Heart left ventricle (tissue), 16 donors: ENCODE measurements around the gene ZNF569. TPM values are rescaled to one million over a fixed set of nuclear protein-coding genes. Genes with fewer than 3 reads are reported as not detected.

ENCODE experiments used
- ATAC-seq, 4 donors: fragments of 200-7000 bp; cut with Tn5 transposase; one replicate each; pipeline ENCODE4 v1.9.1; 2020 to 2022; ENCODE audit warnings: moderate library complexity in 4 of 4, mild to moderate bottlenecking in 3 of 4, moderate number of reproducible peaks in 1 of 4
- DNase-seq, 5 donors: peaks; one replicate each; pipeline ENCODE4 v3.0.0-alpha.2; 2020
- H3K27ac ChIP-seq, 12 donors: fragments of 200-600 bp; sonication (generic) in 4 of 12; one replicate each; pipeline versions ENCODE4 v1.5.0 to v1.8.0; 2016 to 2022; ENCODE audit warnings: mild to moderate bottlenecking in 2 of 12
- H3K27me3 ChIP-seq, 9 donors: fragments of 200-600 bp; sonication (generic) in 2 of 9; one replicate each; pipeline versions ENCODE4 v1.5.1 to v1.8.0; 2016 to 2022; ENCODE audit warnings: mild to moderate bottlenecking in 3 of 9
- H3K36me3 ChIP-seq, 9 donors: fragments of 200-600 bp; sonication (generic) in 2 of 9; one replicate each; pipeline versions ENCODE4 v1.5.0 to v1.8.0; 2018 to 2022; ENCODE audit warnings: mild to moderate bottlenecking in 2 of 9
- H3K4me1 ChIP-seq, 12 donors: fragments of 200-600 bp; sonication (generic) in 4 of 12; one replicate each; pipeline versions ENCODE4 v1.5.0 to v1.8.0; 2016 to 2022; ENCODE audit warnings: mild to moderate bottlenecking in 3 of 12
- H3K4me3 ChIP-seq, 12 donors: fragments of 200-600 bp; sonication (generic) in 4 of 12; one replicate each; pipeline versions ENCODE4 v1.5.0 to v1.8.0; 2017 to 2022; ENCODE audit warnings: mild to moderate bottlenecking in 9 of 12, moderate library complexity in 4 of 12
- H3K9me3 ChIP-seq, 12 donors: fragments of 200-600 bp; sonication (generic) in 4 of 12; one replicate each; pipeline versions ENCODE4 v1.5.0 to v1.8.0; 2016 to 2022; ENCODE audit warnings: mild to moderate bottlenecking in 1 of 12
- CTCF ChIP-seq, 12 donors: fragments of 200-600 bp; sonication (generic) in 4 of 12; IDR thresholded peaks; one replicate each; pipeline versions ENCODE4 v1.5.0 to v1.8.0; 2018 to 2022; ENCODE audit warnings: antibody characterized with exemption in 12 of 12, mild to moderate bottlenecking in 5 of 12
- POLR2A ChIP-seq, 2 donors: fragments of 450-650 bp; IDR thresholded peaks; one replicate each; pipeline ENCODE4 v1.6.1; 2017; ENCODE audit warnings: antibody characterized with exemption in 2 of 2, mild to moderate bottlenecking in 2 of 2, moderate library complexity in 2 of 2
- WGBS, 4 donors: extraction: QIAGEN DNeasy Blood & Tissue Kit in 2 of 4; methylation state at CpG; one replicate each; pipeline versions ENCODE4 v1.1.5 to v1.1.7; 2013 to 2018; 5-methylcytosine and 5-hydroxymethylcytosine counted together
- intact Hi-C, 10 donors: fragments of 100-400 bp; cut with DNase I; formaldehyde crosslinking; loops; one replicate each; pipeline versions ENCODE4 v1.11.1 to v1.14.2; 2022
- polyA plus RNA-seq, 2 donors: library from polyadenylated mRNA; stranded (reverse); fragments of 200-250 nt; gene quantifications; one replicate each; pipeline ENCODE4 v1.2.3, GENCODE V29; 2013
- total RNA-seq, 9 donors: library from RNA; depleted of rRNA in 2 of 9; stranded (reverse); fragments of >200 nt in 2 of 9; fragmentation: NEBNext Ultra II Directional in 3 of 9; extraction: Animal tissue kit (Norgen Biotek cat#: 25700) in 3 of 9; gene quantifications; one replicate each; pipeline versions ENCODE4 v1.1.0 to v1.2.4, GENCODE V29; 2016 to 2023
- donor health status: ischemic (EF 13 %, LVEDD 7.1; RV severe dilation, severe dysfunction).
- donor health status: healthy with polysubstance abuse.
- donor health status: DM: no; HTN: yes; CAD: no.
- donor health status: DM: no; HTN: no; CAD: no.
- donor health status: ischemic (EF 25% LVEDD 6.9; RV normal size, moderate dysfunction).
- donor health status: ischemic (EF 25% LVEDD 5.7; RV mildly dilated, moderate dysfunction).
- donor health status: healthy.
- donor health status: DM: yes; HTN: yes; CAD: no.
- donor health status: ischemic (EF 35%, LVEDD 5.7; RV mildly dilated, moderate dysfunction).
- donor health status: nonischemic (EF 11% LVEDD 7.7; RV severe dilation, severe dysfunction).
- donor health status: DM: yes; HTN: yes; CAD: no.
- donor health status: PGD.
- donor health status: ischemic (EF 29% LVEDD 5.4; RV normal size, mild dysfunction).
- donor health status: nonischemic (EF 23%, LVEDD 6.1; RV moderate dilation, normal function).

Gene ZNF569
- total and polyA plus RNA-seq, 11 donors = 2.6 to 8.0 (median 5.8) TPM

DNA sequence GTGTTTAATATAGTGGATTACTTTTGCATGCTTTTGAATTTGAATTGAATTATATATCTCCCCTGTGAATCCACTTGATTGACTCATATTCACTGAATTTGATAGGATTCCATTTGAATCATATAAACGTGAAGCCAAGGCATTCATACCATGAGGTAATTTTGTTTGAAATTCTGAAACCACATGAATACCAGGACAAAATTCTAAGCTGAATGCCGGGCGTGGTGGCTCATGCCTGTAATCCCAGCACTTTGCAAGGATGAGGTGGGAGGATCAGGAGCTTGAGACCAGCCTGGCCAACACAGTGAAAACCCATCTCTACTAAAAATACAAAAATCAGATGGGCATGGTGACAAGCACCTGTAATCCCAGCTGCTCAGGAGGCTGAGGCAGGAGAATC is 43.9 kb upstream of the ZNF569 start:
- TF ChIP-seq CTCF (IDR thresholded peaks at IDR 0.05) = no peak
- TF ChIP-seq POLR2A (IDR thresholded peaks at IDR 0.05) = no peak
- ATAC-seq (no peak), DNase-seq (no peak)
- 87 to 97% (median 94%) methylated on average over 3 of the region's 3 CpGs for WGBS, 4 donors
- Histone ChIP-seq H3K9me3 (peaks cover 0 to 50% (median 0%) of the 10 kb centered on the region in 12 donors), H3K27me3 (no peaks in the 10 kb centered on the region), H3K27ac (no peak overlapping the region), H3K4me1 (peaks cover 0 to 11% (median 0%) of the 10 kb centered on the region in 12 donors), H3K36me3 (peaks cover 0 to 63% (median 36%) of the 10 kb centered on the region in 9 donors), H3K4me3 (no peak overlapping the region)
- intact Hi-C loops = loop anchor here in 1 of 10 donors (5.0 kb wide), 1 partner anchor 39 kb away; no protein-coding TSS in a partner anchor

DNA sequence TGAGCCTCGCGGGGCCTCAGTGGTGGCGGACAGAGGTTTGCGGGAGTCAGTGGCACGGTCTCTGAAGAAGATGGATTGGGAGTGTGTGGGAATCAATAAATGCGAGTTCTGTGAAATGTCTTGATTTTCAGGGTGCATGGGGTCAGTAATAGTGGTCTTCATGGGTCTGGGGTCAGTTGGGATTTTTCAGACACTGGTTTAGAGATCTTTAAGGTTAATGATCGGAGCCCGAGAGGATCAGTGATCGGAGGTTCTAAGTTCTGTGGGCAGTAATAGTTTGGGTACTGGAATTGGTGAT is 39.9 kb upstream of the ZNF569 start:
- Histone ChIP-seq H3K9me3 (peaks cover 0 to 33% (median 0%) of the 10 kb centered on the region in 12 donors), H3K27me3 (no peaks in the 10 kb centered on the region), H3K4me3 (peak overlapping the region; percentile 62 to 87 (median 70)), H3K4me1 (peaks cover 0 to 19% (median 5%) of the 10 kb centered on the region in 12 donors), H3K36me3 (peaks cover 0 to 34% (median 20%) of the 10 kb centered on the region in 9 donors), H3K27ac (peak overlapping the region; percentile 86 to 98 (median 93))
- WGBS, 4 donors = 3 to 6% (median 3%) methylated on average over 9 of the region's 9 CpGs
- TF ChIP-seq CTCF (IDR thresholded peaks at IDR 0.05) = no peak
- TF ChIP-seq POLR2A (IDR thresholded peaks at IDR 0.05) = no peak
- ATAC-seq = no peak
- intact Hi-C loops = loop anchor here in 5 of 10 donors (2.0 to 10.0 kb wide), 4 partner anchors 35 to 148 kb away; partner anchors contain the start of genes ZNF570 (in 3 of the 5), ZNF569 (in 2 of the 5) and ZFP30 (in 1 of the 5)
- DNase-seq = no peak

GRCh38 chr19:37506387-37507166 is 39.3 kb upstream of the ZNF569 start, which contains the start of gene ZNF793:
ZNF793 (plus strand) TSS chr19:37506939; CDS start chr19:37523440, 16,501 bp downstream.
- Histone ChIP-seq H3K9me3 (peaks cover 0 to 33% (median 0%) of the 10 kb centered on the region in 12 donors), H3K27ac (peak within 1 kb of the TSS; percentile 86 to 98 (median 93)), H3K36me3 (peaks cover 0 to 29% (median 15%) of the 10 kb centered on the region in 9 donors), H3K27me3 (no peaks in the 10 kb centered on the region), H3K4me3 (peak within 1 kb of the TSS; percentile 62 to 87 (median 70)), H3K4me1 (peaks cover 0 to 19% (median 5%) of the 10 kb centered on the region in 12 donors)
- 0 to 1% (median 1%) methylated on average over 40 of the region's 40 CpGs for WGBS, 4 donors
- TF ChIP-seq CTCF (IDR thresholded peaks at IDR 0.05) (no peak), POLR2A (IDR thresholded peaks at IDR 0.05) (peak in 1 of 2 donors; percentile 13)
- intact Hi-C loops = loop anchor here in 6 of 10 donors (1.0 to 10.0 kb wide), 6 partner anchors 34 to 148 kb away; partner anchors contain the start of genes ZNF570 (in 4 of the 6), ZNF569 (in 2 of the 6) and ZFP30 (in 1 of the 6)
- DNase-seq = peak; percentile 84 to 87 (median 86)
- peak; percentile 92 to 94 (median 94) for ATAC-seq

GRCh38 chr19:37505958-37506386 is 38.7 kb upstream of the ZNF569 start:
- ATAC-seq (peak in 3 of 4 donors; percentile 11 to 24 (median 19)), DNase-seq (no peak)
- no peak for TF ChIP-seq POLR2A (IDR thresholded peaks at IDR 0.05)
- Histone ChIP-seq H3K9me3 (peaks cover 0 to 32% (median 0%) of the 10 kb centered on the region in 12 donors), H3K36me3 (peaks cover 0 to 23% (median 9%) of the 10 kb centered on the region in 9 donors), H3K4me1 (peaks cover 0 to 19% (median 5%) of the 10 kb centered on the region in 12 donors), H3K27me3 (no peaks in the 10 kb centered on the region), H3K4me3 (peak overlapping the region; percentile 62 to 87 (median 70)), H3K27ac (peak overlapping the region; percentile 86 to 98 (median 93))
- intact Hi-C loops = loop anchor here in 6 of 10 donors (1.0 to 10.0 kb wide), 6 partner anchors 34 to 149 kb away; partner anchors contain the start of genes ZNF570 (in 4 of the 6), ZNF569 (in 2 of the 6) and ZFP30 (in 1 of the 6)
- WGBS, 4 donors = 1 to 6% (median 3%) methylated on average over 12 of the region's 12 CpGs
